H1 (cell line): ENCODE results near the gene TMEM147. TPM values are rescaled to one million over a fixed set of nuclear protein-coding genes. Genes with fewer than 3 reads are reported as not detected.
A peak's percentile ranks its signal among the peaks of the same experiment; 100 is the strongest.

Experiments used
- CTCF ChIA-PET: fragments of 300-600 bp; sonication (Branson Sonifier 250); formaldehyde crosslinking; loops from one replicate; lab custom pipeline; 2021; ENCODE audit not compliant: partially characterized antibody; lab: Charles Lee
- POLR2A ChIA-PET: fragments of 300-600 bp; sonication (Branson Sonifier 250); formaldehyde crosslinking; loops from one replicate; lab custom pipeline; 2021; ENCODE audit warnings: inconsistent platforms; ENCODE audit not compliant: partially characterized antibody; lab: Charles Lee
- DNase-seq, 2 experiments: peaks; one replicate each; pipeline versions ENCODE4 v3.0.0 to v3.0.0-alpha.2; 2010 to 2022; ENCODE audit warnings: low spot score in 2 of 2, low read depth in 1 of 2, mixed read lengths in 1 of 2
- FAIRE-seq: peaks from 2 replicates; lab custom pipeline; 2011; peaks lifted over from hg19 to GRCh38; lab: Jason Lieb, UNC
- H2AFZ ChIP-seq: 2 replicates; pipeline ENCODE4 v1.8.1; 2012; ENCODE audit warnings: low read length, inconsistent platforms
- H2AK5ac ChIP-seq: 2 replicates; pipeline ENCODE4 v1.6.1; 2013; ENCODE audit warnings: low read depth, low read length
- H2BK120ac ChIP-seq: replicated peaks from 2 replicates; pipeline ENCODE3; 2013; ENCODE audit warnings: low read depth, low read length, inconsistent platforms
- H2BK12ac ChIP-seq: 2 replicates; pipeline ENCODE4 v1.6.1; 2013; ENCODE audit warnings: low read depth, low read length
- H2BK15ac ChIP-seq: 2 replicates; pipeline ENCODE4 v1.6.1; 2013; ENCODE audit warnings: low read length
- H2BK20ac ChIP-seq: 2 replicates; pipeline ENCODE4 v1.6.1; 2013; ENCODE audit warnings: low read length
- H2BK5ac ChIP-seq: 2 replicates; pipeline ENCODE4 v1.6.1; 2013; ENCODE audit warnings: low read depth, low read length
- H3K14ac ChIP-seq: 2 replicates; pipeline ENCODE4 v1.6.1; 2013; ENCODE audit warnings: inconsistent platforms; ENCODE audit not compliant: insufficient read length
- H3K18ac ChIP-seq: 2 replicates; pipeline ENCODE4 v1.6.1; 2013; ENCODE audit warnings: low read length; ENCODE audit errors: extremely low read depth
- H3K23ac ChIP-seq: 2 replicates; pipeline ENCODE4 v1.6.1; 2013; ENCODE audit warnings: inconsistent platforms; ENCODE audit not compliant: insufficient read length
- H3K23me2 ChIP-seq: 2 replicates; pipeline ENCODE4 v1.6.1; 2013; ENCODE audit warnings: low read depth, low read length
- H3K27ac ChIP-seq: 2 replicates; pipeline ENCODE4 v1.6.1; 2011; ENCODE audit warnings: low read depth, low read length, inconsistent platforms
- H3K27me3 ChIP-seq, 4 experiments: replicated peaks in 1 of 4; 1 replicate in 1 of 4; 2 replicates in 3 of 4; pipeline versions ENCODE4 v1.6.1 to v1.8.1; 2011 to 2013; ENCODE audit warnings: low read length in 3 of 4, mild to moderate bottlenecking in 3 of 4, inconsistent platforms in 2 of 4, mixed read lengths in 2 of 4, moderate library complexity in 1 of 4; ENCODE audit not compliant: control insufficient read depth in 3 of 4, insufficient read depth in 3 of 4; ENCODE audit errors: extremely low read depth in 1 of 4
- H3K36me3 ChIP-seq, 4 experiments: 2 replicates each; pipeline versions ENCODE4 v1.6.1 to v1.8.1; 2011 to 2013; ENCODE audit warnings: mild to moderate bottlenecking in 4 of 4, low read length in 3 of 4, moderate library complexity in 2 of 4, control low read depth in 1 of 4, inconsistent platforms in 1 of 4; ENCODE audit not compliant: insufficient read depth in 4 of 4, control insufficient read depth in 2 of 4
- H3K4ac ChIP-seq: replicated peaks from 2 replicates; pipeline ENCODE3; 2013; ENCODE audit warnings: low read length, low read depth, mixed read lengths, inconsistent platforms; ENCODE audit not compliant: insufficient read length
- H3K4me1 ChIP-seq, 4 experiments: replicated peaks in 1 of 4; 1 replicate in 1 of 4; 2 replicates in 3 of 4; pipeline versions ENCODE4 v1.6.1 to v1.8.1; 2011 to 2013; ENCODE audit warnings: low read length in 3 of 4, inconsistent platforms in 2 of 4, mixed read lengths in 1 of 4; ENCODE audit not compliant: insufficient read depth in 4 of 4, control insufficient read depth in 3 of 4
- H3K4me2 ChIP-seq, 2 experiments: 2 replicates each; pipeline versions ENCODE4 v1.6.1 to v1.8.1; 2011 to 2013; ENCODE audit warnings: low read depth in 2 of 2, low read length in 2 of 2, control low read depth in 1 of 2, inconsistent platforms in 1 of 2, mild to moderate bottlenecking in 1 of 2; ENCODE audit not compliant: insufficient read depth in 1 of 2
- H3K4me3 ChIP-seq, 4 experiments: fragments of 200-600, 300-600 bp in 1 of 4; sonication (generic), shearing (Covaris generic), sonication (Bioruptor Twin) in 1 of 4; 2 replicates each; pipeline versions ENCODE4 v1.5.1 to v1.8.1; 2011 to 2016; ENCODE audit warnings: low read length in 4 of 4, low read depth in 3 of 4, control low read depth in 2 of 4, inconsistent platforms in 2 of 4, mild to moderate bottlenecking in 2 of 4, mixed read lengths in 1 of 4, moderate library complexity in 1 of 4; ENCODE audit not compliant: insufficient read depth in 2 of 4; ENCODE audit errors: extremely low read depth in 1 of 4
- H3K56ac ChIP-seq: replicated peaks from 2 replicates; pipeline ENCODE3; 2013; ENCODE audit warnings: low read depth, mild to moderate bottlenecking, mixed read lengths, low read length, inconsistent platforms; ENCODE audit not compliant: insufficient read length
- H3K79me1 ChIP-seq: 2 replicates; pipeline ENCODE4 v1.6.1; 2013; ENCODE audit warnings: low read depth, low read length, control low read depth
- H3K79me2 ChIP-seq, 2 experiments: 2 replicates each; pipeline versions ENCODE4 v1.6.1 to v1.8.1; 2012 to 2013; ENCODE audit warnings: low read length in 2 of 2, mild to moderate bottlenecking in 2 of 2, inconsistent platforms in 1 of 2; ENCODE audit not compliant: insufficient read depth in 2 of 2, control insufficient read depth in 1 of 2
- H3K9ac ChIP-seq, 4 experiments: replicated peaks in 1 of 4; 1 replicate in 1 of 4; 2 replicates in 3 of 4; pipeline versions ENCODE4 v1.6.1 to v1.8.1; 2011 to 2013; ENCODE audit warnings: low read depth in 3 of 4, low read length in 3 of 4, control low read depth in 2 of 4, mild to moderate bottlenecking in 2 of 4, moderate library complexity in 2 of 4, inconsistent platforms in 1 of 4; ENCODE audit errors: extremely low read depth in 1 of 4
- H3K9me3 ChIP-seq, 2 experiments: 2 replicates each; pipeline versions ENCODE4 v1.6.1 to v1.8.1; 2012 to 2013; ENCODE audit warnings: mild to moderate bottlenecking in 2 of 2, moderate library complexity in 2 of 2, control low read depth in 1 of 2, inconsistent platforms in 1 of 2, low read depth in 1 of 2, low read length in 1 of 2, mixed read lengths in 1 of 2; ENCODE audit not compliant: insufficient read depth in 2 of 2
- H4K20me1 ChIP-seq, 2 experiments: replicated peaks in 1 of 2; 2 replicates each; pipeline versions ENCODE3 to v1.8.1; 2011 to 2013; ENCODE audit warnings: inconsistent platforms in 2 of 2, low read length in 2 of 2, mild to moderate bottlenecking in 1 of 2; ENCODE audit not compliant: insufficient read depth in 2 of 2, control insufficient read depth in 1 of 2
- H4K5ac ChIP-seq: 2 replicates; pipeline ENCODE4 v1.6.1; 2013; ENCODE audit warnings: low read length, low read depth, mixed read lengths, inconsistent platforms; ENCODE audit not compliant: insufficient read length
- H4K8ac ChIP-seq: 2 replicates; pipeline ENCODE4 v1.8.0; 2013; ENCODE audit warnings: mild to moderate bottlenecking, moderate library complexity, low read length, inconsistent platforms; ENCODE audit not compliant: insufficient read depth; ENCODE audit errors: extremely low read depth
- H4K91ac ChIP-seq: replicated peaks from 2 replicates; pipeline ENCODE3; 2013; ENCODE audit warnings: low read length, mixed read lengths, inconsistent platforms; ENCODE audit not compliant: insufficient read length
- SIX5 ChIP-seq: IDR thresholded peaks from 2 replicates; pipeline ENCODE4 v1.6.1; 2011; ENCODE audit warnings: mild to moderate bottlenecking, low read depth, low read length
- SP1 ChIP-seq: IDR thresholded peaks from 2 replicates; pipeline ENCODE4 v1.6.1; 2011; ENCODE audit warnings: low read depth, low read length
- SP2 ChIP-seq: IDR thresholded peaks from 2 replicates; pipeline ENCODE4 v1.6.1; 2012; ENCODE audit warnings: mild to moderate bottlenecking, low read length, inconsistent platforms
- WGBS, 2 experiments: shearing (Covaris generic) in 1 of 2; methylation state at CpG; one replicate each; pipeline versions ENCODE4 v1.1.6 to v1.1.7; 2013 to 2015; ENCODE audit warnings: low lambda C conversion rate in 2 of 2, mixed read lengths in 2 of 2, inconsistent platforms in 1 of 2, low coverage in 1 of 2, missing lambda C conversion rate in 1 of 2; ENCODE audit not compliant: insufficient replicate concordance in 2 of 2, insufficient coverage in 1 of 2, insufficient read length in 1 of 2; ENCODE audit errors: extremely low coverage in 1 of 2, missing lambda C conversion rate in 1 of 2; 5-methylcytosine and 5-hydroxymethylcytosine counted together
- polyA plus RNA-seq, 7 experiments: library from polyadenylated mRNA; depleted of rRNA in 3 of 7; stranded (reverse) in 5 of 7; unstranded in 2 of 7; fragments of >200 nt in 5 of 7; fragments of 200-250 nt in 2 of 7; gene quantifications; 1 replicate in 5 of 7; 2 replicates in 1 of 7; 4 replicates in 1 of 7; pipeline versions ENCODE4 v1.2.1 to v1.2.3, GENCODE V29; 2011 to 2013; ENCODE audit warnings: missing spikeins in 2 of 7, mixed read lengths in 2 of 7
- total RNA-seq: library from RNA; stranded (reverse); fragmentation: NEBNext Ultra II Directional; extraction: Animal tissue kit (Norgen Biotek cat#: 25700); gene quantifications from 2 replicates; pipeline ENCODE4 v1.2.1, GENCODE V29; 2021
- TF ChIP-seq, protein P1 (sequence below), 3 experiments: IDR thresholded peaks; 1 replicate in 2 of 3; 2 replicates in 1 of 3; pipeline versions ENCODE4 v1.5.1 to v1.6.1; 2011; ENCODE audit warnings: low read length in 3 of 3, mild to moderate bottlenecking in 3 of 3, inconsistent platforms in 2 of 3, low read depth in 1 of 3, moderate library complexity in 1 of 3; ENCODE audit not compliant: insufficient read depth in 1 of 3; ENCODE audit errors: control extremely low read depth in 1 of 3

Gene TMEM147
- total and polyA plus RNA-seq, 2 of the 8 experiments (the other 6 are each of a cell fraction or from before 2014, with no cell fraction given): 159 to 418 TPM

GRCh38 chr19:35596366-35596999, 51.1 kb downstream of the TMEM147 start:
- Histone ChIP-seq H3K79me2 (no peaks in the 10 kb centered on the region), H4K91ac (no peak overlapping the region), H3K56ac (no peak overlapping the region), H3K9ac (no peak overlapping the region), H3K27ac (no peak overlapping the region), H2BK120ac (no peak overlapping the region), H3K9me3 (no peaks in the 10 kb centered on the region), H3K14ac (no peak overlapping the region), H2BK12ac (no peak overlapping the region), H4K20me1 (no peaks in the 10 kb centered on the region), H3K18ac (no peak overlapping the region), H4K5ac (no peak overlapping the region), H3K23me2 (no peaks in the 10 kb centered on the region; the same call in 1 of the 2 replicates), H3K4ac (no peak overlapping the region), H2AK5ac (no peak overlapping the region), H2BK20ac (no peak overlapping the region), H3K23ac (no peak overlapping the region), H3K79me1 (no peaks in the 10 kb centered on the region), H3K27me3 (peaks cover 0 to 3% (median 0%) of the 10 kb centered on the region in 4 experiments; a peak in 2 of 7 replicates), H3K4me2 (no peak overlapping the region), H4K8ac (no peak overlapping the region; the same call in 1 of the 2 replicates), H3K36me3 (no peaks in the 10 kb centered on the region), H3K4me3 (no peak overlapping the region), H2BK5ac (no peak overlapping the region), H3K4me1 (no peaks in the 10 kb centered on the region), H2BK15ac (no peak overlapping the region), H2AFZ (no peak overlapping the region)
- no peak for DNase-seq
- 90% methylated on average over 4 of the region's 4 CpGs; no CpG with 5 or more reads in 1 of the 2 experiments for WGBS, 2 experiments
- ChIA-PET CTCF (interaction anchor here (0.7 to 2.0 kb wide), 3 partner anchors 33 to 48 kb away, joined by 3 to 9 read pairs (median 7); partner anchors contain the start of gene ATP4A), POLR2A (interaction anchor here (1.1 to 4.0 kb wide), 2 partner anchors 15 to 42 kb away, joined by 3 to 16 read pairs; partner anchors contain the start of gene HAUS5)
- FAIRE-seq: peak; percentile 28
- TF ChIP-seq, protein P1, sequence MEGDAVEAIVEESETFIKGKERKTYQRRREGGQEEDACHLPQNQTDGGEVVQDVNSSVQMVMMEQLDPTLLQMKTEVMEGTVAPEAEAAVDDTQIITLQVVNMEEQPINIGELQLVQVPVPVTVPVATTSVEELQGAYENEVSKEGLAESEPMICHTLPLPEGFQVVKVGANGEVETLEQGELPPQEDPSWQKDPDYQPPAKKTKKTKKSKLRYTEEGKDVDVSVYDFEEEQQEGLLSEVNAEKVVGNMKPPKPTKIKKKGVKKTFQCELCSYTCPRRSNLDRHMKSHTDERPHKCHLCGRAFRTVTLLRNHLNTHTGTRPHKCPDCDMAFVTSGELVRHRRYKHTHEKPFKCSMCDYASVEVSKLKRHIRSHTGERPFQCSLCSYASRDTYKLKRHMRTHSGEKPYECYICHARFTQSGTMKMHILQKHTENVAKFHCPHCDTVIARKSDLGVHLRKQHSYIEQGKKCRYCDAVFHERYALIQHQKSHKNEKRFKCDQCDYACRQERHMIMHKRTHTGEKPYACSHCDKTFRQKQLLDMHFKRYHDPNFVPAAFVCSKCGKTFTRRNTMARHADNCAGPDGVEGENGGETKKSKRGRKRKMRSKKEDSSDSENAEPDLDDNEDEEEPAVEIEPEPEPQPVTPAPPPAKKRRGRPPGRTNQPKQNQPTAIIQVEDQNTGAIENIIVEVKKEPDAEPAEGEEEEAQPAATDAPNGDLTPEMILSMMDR (IDR thresholded peaks at IDR 0.05; ENCODE audit: control extremely low read depth in 1 of 3, insufficient read depth in 1 of 3, low read depth in 1 of 3, low read length in 3 of 3): no peak
- TF ChIP-seq SP1 (peak; percentile 89), SIX5 (no peak), SP2 (peak; percentile 25; the same call in 1 of the 2 replicates)
